ENCODE data around the gene KANK2.

KANK2 gene

GRCh38 chr19:11159598-11160439 lies 37.5 kb downstream of the KANK2 start:
- no peaks in the 10 kb centered on the region for H3K9me3 ChIP-seq (ENCODE audit: insufficient read depth, low read length, severe bottlenecking)
- DNase-seq (no peak), ATAC-seq (ENCODE audit: insufficient read depth, low read depth) (no peak)
- H3K4me3 ChIP-seq (ENCODE audit: low read depth in 1 of 2, low read length in 2 of 2), result no peak overlapping the region
- TF ChIP-seq CTCF (IDR thresholded peaks at IDR 0.05; ENCODE audit: borderline replicate concordance, extremely low read depth, low read length, poor library complexity, severe bottlenecking) (no peak), EZH2 (IDR thresholded peaks at IDR 0.05; ENCODE audit: borderline replicate concordance, low read depth, low read length, severe bottlenecking) (no peak)
- H3K4me2 ChIP-seq (ENCODE audit: insufficient read depth, low read length), result no peak overlapping the region
- no peaks in the 10 kb centered on the region for H3K27me3 ChIP-seq (ENCODE audit: insufficient read depth, low read length, poor library complexity)
- H3K27ac ChIP-seq (ENCODE audit: low read length), result no peak overlapping the region
- 0 out of 2 replicates have a peak overlapping the region, but pooled peaks have one; percentile 55 for H2AFZ ChIP-seq (ENCODE audit: low read depth, low read length)
- peaks cover 8% of the 10 kb centered on the region for H3K79me2 ChIP-seq (ENCODE audit: insufficient read depth, low read length)
- no peak overlapping the region for H3K9ac ChIP-seq (ENCODE audit: low read depth, low read length)
- H3K4me1 ChIP-seq (ENCODE audit: insufficient read depth, low read length), result peaks cover 9% of the 10 kb centered on the region
- H3K36me3 ChIP-seq (ENCODE audit: insufficient read depth, low read length), result peaks cover 6% of the 10 kb centered on the region; the same call in 1 of the 2 replicates
- no peaks in the 10 kb centered on the region for H4K20me1 ChIP-seq (ENCODE audit: insufficient read depth, low read length)

- TF ChIP-seq CTCF (IDR thresholded peaks at IDR 0.05; ENCODE audit: borderline replicate concordance, extremely low read depth, low read length, poor library complexity, severe bottlenecking), result peak; percentile 41
- TF ChIP-seq EZH2 (IDR thresholded peaks at IDR 0.05; ENCODE audit: borderline replicate concordance, low read depth, low read length, severe bottlenecking), result no peak
- H3K79me2 ChIP-seq (ENCODE audit: insufficient read depth, low read length), result peaks cover 46% of the 10 kb centered on the region
- peak within 1 kb of the TSS; percentile 93 for H3K27ac ChIP-seq (ENCODE audit: low read length)
- peak within 1 kb of the TSS; percentile 92 for H3K9ac ChIP-seq (ENCODE audit: low read depth, low read length)
- peak within 1 kb of the TSS; percentile 94 for H3K4me2 ChIP-seq (ENCODE audit: insufficient read depth, low read length)
- DNase-seq (peak; percentile 99), ATAC-seq (ENCODE audit: insufficient read depth, low read depth) (peak; percentile 96)
- H2AFZ ChIP-seq (ENCODE audit: low read depth, low read length), result peak within 1 kb of the TSS; percentile 84
- H3K4me1 ChIP-seq (ENCODE audit: insufficient read depth, low read length), result peaks cover 37% of the 10 kb centered on the region
- H3K9me3 ChIP-seq (ENCODE audit: insufficient read depth, low read length, severe bottlenecking), result no peaks in the 10 kb centered on the region
- H3K36me3 ChIP-seq (ENCODE audit: insufficient read depth, low read length), result peaks cover 37% of the 10 kb centered on the region
- peak within 1 kb of the TSS; percentile 85 to 100 for H3K4me3 ChIP-seq (ENCODE audit: low read depth in 1 of 2, low read length in 2 of 2)
- H3K27me3 ChIP-seq (ENCODE audit: insufficient read depth, low read length, poor library complexity), result no peaks in the 10 kb centered on the region
- H4K20me1 ChIP-seq (ENCODE audit: insufficient read depth, low read length), result peaks cover 11% of the 10 kb centered on the region
These were observed 41.8 kb downstream of the KANK2 start, which contains the start of gene SPC24 for GRCh38 chr19:11155373-11156120. TSS of gene SPC24 (minus strand) at chr19:11155782. CDS start at chr19:11155776, 6 bp downstream.

DNA sequence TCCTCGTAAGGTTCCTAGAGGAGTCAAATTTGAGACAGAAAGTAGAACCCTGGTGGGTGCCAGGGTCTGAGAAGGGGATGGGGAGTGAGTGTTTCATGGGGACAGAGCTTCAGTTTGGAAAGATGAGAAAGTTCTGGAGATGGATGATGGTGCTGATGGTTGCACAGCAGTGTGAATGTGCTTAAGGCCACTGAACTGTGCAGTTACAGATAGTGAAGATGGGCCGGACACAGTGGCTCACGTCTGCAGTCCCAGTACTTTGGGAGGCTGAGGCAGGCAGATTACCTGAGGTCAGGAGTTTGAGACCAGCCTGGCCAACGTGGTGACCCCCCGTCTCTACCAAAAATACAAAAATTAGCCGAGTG lies 42.7 kb downstream of the KANK2 start:
- H3K9me3 ChIP-seq (ENCODE audit: insufficient read depth, low read length, severe bottlenecking), result no peaks in the 10 kb centered on the region
- TF ChIP-seq CTCF (IDR thresholded peaks at IDR 0.05; ENCODE audit: borderline replicate concordance, extremely low read depth, low read length, poor library complexity, severe bottlenecking) (no peak), EZH2 (IDR thresholded peaks at IDR 0.05; ENCODE audit: borderline replicate concordance, low read depth, low read length, severe bottlenecking) (no peak)
- H3K79me2 ChIP-seq (ENCODE audit: insufficient read depth, low read length), result peaks cover 54% of the 10 kb centered on the region
- ATAC-seq (ENCODE audit: insufficient read depth, low read depth), result no peak
- peak overlapping the region; percentile 92 for H3K9ac ChIP-seq (ENCODE audit: low read depth, low read length)
- H4K20me1 ChIP-seq (ENCODE audit: insufficient read depth, low read length), result peaks cover 11% of the 10 kb centered on the region
- no peak overlapping the region for H2AFZ ChIP-seq (ENCODE audit: low read depth, low read length)
- H3K4me2 ChIP-seq (ENCODE audit: insufficient read depth, low read length), result peak overlapping the region; percentile 94
- peak overlapping the region; percentile 93 for H3K27ac ChIP-seq (ENCODE audit: low read length)
- peak overlapping the region; percentile 85 to 100 for H3K4me3 ChIP-seq (ENCODE audit: low read depth in 1 of 2, low read length in 2 of 2)
- peaks cover 37% of the 10 kb centered on the region for H3K4me1 ChIP-seq (ENCODE audit: insufficient read depth, low read length)
- peaks cover 43% of the 10 kb centered on the region for H3K36me3 ChIP-seq (ENCODE audit: insufficient read depth, low read length)
- DNase-seq, result no peak
- H3K27me3 ChIP-seq (ENCODE audit: insufficient read depth, low read length, poor library complexity), result no peaks in the 10 kb centered on the region
